Mesendoderm (in vitro differentiated cells): Measurements from ENCODE around the gene APOM.

ENCODE experiments used
- DNase-seq: peaks from one replicate; pipeline ENCODE4 v3.0.0; 2013
- H2AK5ac ChIP-seq: 2 replicates; pipeline ENCODE4 v1.6.1; 2013; ENCODE audit warnings: low read length, inconsistent platforms
- H2BK120ac ChIP-seq: 2 replicates; pipeline ENCODE4 v1.6.1; 2013; ENCODE audit warnings: low read depth, mild to moderate bottlenecking, low read length, moderate library complexity, mixed read lengths
- H2BK15ac ChIP-seq: replicated peaks from 2 replicates; pipeline ENCODE4 v1.6.1; 2013; ENCODE audit warnings: low read depth, mild to moderate bottlenecking, moderate library complexity
- H2BK5ac ChIP-seq: 2 replicates; pipeline ENCODE4 v1.6.1; 2013; ENCODE audit warnings: low read length, inconsistent platforms
- H3K18ac ChIP-seq: 2 replicates; pipeline ENCODE4 v1.6.1; 2013; ENCODE audit warnings: mild to moderate bottlenecking, low read length, mixed read lengths
- H3K23ac ChIP-seq: one replicate; pipeline ENCODE4 v1.6.1; 2013; ENCODE audit warnings: low read length
- H3K27ac ChIP-seq: 2 replicates; pipeline ENCODE4 v1.5.1; 2013; ENCODE audit warnings: low read depth, mild to moderate bottlenecking, inconsistent platforms, low read length, moderate library complexity
- H3K27me3 ChIP-seq: 2 replicates; pipeline ENCODE4 v1.6.1; 2013; ENCODE audit warnings: low read length, control low read depth, mild to moderate bottlenecking, inconsistent platforms; ENCODE audit not compliant: insufficient read depth, poor library complexity
- H3K36me3 ChIP-seq: 2 replicates; pipeline ENCODE4 v1.6.1; 2013; ENCODE audit warnings: low read length, inconsistent platforms; ENCODE audit not compliant: control insufficient read depth, insufficient read depth
- H3K4ac ChIP-seq: one replicate; pipeline ENCODE4 v1.6.1; 2013; ENCODE audit warnings: low read depth, mild to moderate bottlenecking, low read length, moderate library complexity
- H3K4me1 ChIP-seq: 2 replicates; pipeline ENCODE4 v1.6.1; 2013; ENCODE audit warnings: low read depth, low read length, inconsistent platforms; ENCODE audit not compliant: control insufficient read depth
- H3K4me2 ChIP-seq: 2 replicates; pipeline ENCODE4 v1.6.1; 2013; ENCODE audit warnings: low read length
- H3K4me3 ChIP-seq: 2 replicates; pipeline ENCODE4 v1.5.1; 2013; ENCODE audit warnings: mild to moderate bottlenecking, low read length
- H3K56ac ChIP-seq: one replicate; pipeline ENCODE4 v1.6.1; 2013; ENCODE audit warnings: low read length
- H3K79me1 ChIP-seq: 2 replicates; pipeline ENCODE4 v1.6.1; 2013; ENCODE audit warnings: low read length, inconsistent platforms
- H3K79me2 ChIP-seq: 2 replicates; pipeline ENCODE4 v1.6.1; 2013; ENCODE audit warnings: mild to moderate bottlenecking, low read length; ENCODE audit not compliant: control insufficient read depth, insufficient read depth
- H3K9ac ChIP-seq: 2 replicates; pipeline ENCODE4 v1.6.1; 2013; ENCODE audit warnings: low read length, inconsistent platforms
- H4K5ac ChIP-seq: one replicate; pipeline ENCODE4 v1.6.1; 2013; ENCODE audit warnings: low read length
- H4K8ac ChIP-seq: one replicate; pipeline ENCODE4 v1.6.1; 2013; ENCODE audit warnings: low read depth, mild to moderate bottlenecking, control low read depth, low read length, moderate library complexity
- WGBS: extraction: QIAGEN DNeasy Blood & Tissue Kit; methylation state at CpG from one replicate; pipeline ENCODE4 v1.1.7; 2013; ENCODE audit warnings: low lambda C conversion rate, missing lambda C conversion rate; ENCODE audit not compliant: insufficient coverage; ENCODE audit errors: extremely low coverage; 5-methylcytosine and 5-hydroxymethylcytosine counted together

The APOM gene

DNA sequence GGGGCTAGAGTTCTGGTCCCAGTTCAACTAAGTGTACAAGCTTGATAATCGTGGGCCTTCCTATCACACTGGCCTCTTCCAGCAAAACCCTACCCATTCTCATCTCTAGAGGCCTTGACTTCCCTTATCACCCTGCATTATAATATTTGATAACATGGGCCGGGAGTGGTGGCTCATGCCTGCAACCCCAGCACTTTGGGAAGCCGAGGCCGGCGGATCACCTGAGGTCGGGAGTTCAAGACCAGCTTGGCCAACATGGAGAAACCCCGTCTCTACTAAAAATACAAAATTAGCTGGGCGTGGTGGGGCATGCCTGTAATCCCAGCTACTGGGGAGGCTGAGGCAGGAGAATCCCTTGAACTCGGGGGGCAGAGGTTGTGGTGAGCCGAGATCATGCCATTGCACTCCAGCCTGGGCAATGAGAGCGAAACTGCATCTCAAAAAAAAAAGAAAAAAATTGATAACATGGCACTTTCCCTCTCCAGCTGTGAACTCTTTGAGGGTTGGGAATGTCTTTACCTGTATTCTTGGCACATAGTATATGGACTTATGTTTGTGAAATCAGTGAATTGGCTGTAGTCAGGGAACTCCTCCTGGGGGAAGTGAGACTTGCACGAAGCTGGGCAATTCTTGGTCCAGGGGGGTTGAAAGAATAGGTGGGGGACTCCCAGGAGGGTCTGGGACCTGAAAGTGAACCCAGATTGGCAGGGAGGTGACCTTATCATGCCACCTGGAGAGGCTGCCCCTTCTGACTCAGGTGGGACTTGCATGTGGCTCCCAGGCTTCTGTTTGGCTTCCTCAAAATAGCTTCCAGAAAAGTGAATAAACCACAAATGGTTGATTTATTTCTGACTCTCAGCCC is 5.8 kb downstream of the APOM start:
- Histone ChIP-seq H3K4me3 (no peak overlapping the region), H4K5ac (no peak overlapping the region), H3K4me1 (peaks cover 8% of the 10 kb centered on the region), H3K36me3 (no peaks in the 10 kb centered on the region), H3K4ac (no peak overlapping the region), H2BK5ac (no peak overlapping the region), H2BK15ac (no peak overlapping the region), H3K4me2 (no peak overlapping the region), H2AK5ac (no peak overlapping the region), H3K27ac (peak overlapping the region; percentile 53), H3K27me3 (no peaks in the 10 kb centered on the region), H3K56ac (peak overlapping the region; percentile 84), H3K18ac (no peak overlapping the region), H3K79me1 (peaks cover 29% of the 10 kb centered on the region), H3K23ac (no peak overlapping the region), H3K9ac (peak overlapping the region; percentile 77), H3K79me2 (peaks cover 35% of the 10 kb centered on the region), H2BK120ac (no peak overlapping the region), H4K8ac (no peak overlapping the region)
- no peak for DNase-seq
- no CpG with 5 or more reads among the region's 12 CpGs for WGBS

GRCh38 chr6:31662124-31662723 is 6.5 kb downstream of the APOM start:
- no peak overlapping the region for H3K9ac ChIP-seq
- no peak overlapping the region for H3K4ac ChIP-seq
- H3K56ac ChIP-seq, result no peak overlapping the region
- H3K27ac ChIP-seq, result no peak overlapping the region
- no peak overlapping the region for H3K4me3 ChIP-seq
- H3K4me2 ChIP-seq, result no peak overlapping the region
- H2AK5ac ChIP-seq, result no peak overlapping the region
- no peak overlapping the region for H2BK5ac ChIP-seq
- no peak overlapping the region for H4K5ac ChIP-seq
- no peaks in the 10 kb centered on the region for H3K27me3 ChIP-seq
- H4K8ac ChIP-seq, result no peak overlapping the region
- no peak overlapping the region for H3K23ac ChIP-seq
- DNase-seq, result no peak
- H2BK15ac ChIP-seq, result no peak overlapping the region
- peaks cover 32% of the 10 kb centered on the region for H3K79me1 ChIP-seq
- H3K18ac ChIP-seq, result no peak overlapping the region
- H3K36me3 ChIP-seq, result no peaks in the 10 kb centered on the region
- peaks cover 11% of the 10 kb centered on the region for H3K4me1 ChIP-seq
- WGBS, result no CpG with 5 or more reads among the region's 12 CpGs
- H3K79me2 ChIP-seq, result peaks cover 40% of the 10 kb centered on the region
- H2BK120ac ChIP-seq, result no peak overlapping the region

DNA sequence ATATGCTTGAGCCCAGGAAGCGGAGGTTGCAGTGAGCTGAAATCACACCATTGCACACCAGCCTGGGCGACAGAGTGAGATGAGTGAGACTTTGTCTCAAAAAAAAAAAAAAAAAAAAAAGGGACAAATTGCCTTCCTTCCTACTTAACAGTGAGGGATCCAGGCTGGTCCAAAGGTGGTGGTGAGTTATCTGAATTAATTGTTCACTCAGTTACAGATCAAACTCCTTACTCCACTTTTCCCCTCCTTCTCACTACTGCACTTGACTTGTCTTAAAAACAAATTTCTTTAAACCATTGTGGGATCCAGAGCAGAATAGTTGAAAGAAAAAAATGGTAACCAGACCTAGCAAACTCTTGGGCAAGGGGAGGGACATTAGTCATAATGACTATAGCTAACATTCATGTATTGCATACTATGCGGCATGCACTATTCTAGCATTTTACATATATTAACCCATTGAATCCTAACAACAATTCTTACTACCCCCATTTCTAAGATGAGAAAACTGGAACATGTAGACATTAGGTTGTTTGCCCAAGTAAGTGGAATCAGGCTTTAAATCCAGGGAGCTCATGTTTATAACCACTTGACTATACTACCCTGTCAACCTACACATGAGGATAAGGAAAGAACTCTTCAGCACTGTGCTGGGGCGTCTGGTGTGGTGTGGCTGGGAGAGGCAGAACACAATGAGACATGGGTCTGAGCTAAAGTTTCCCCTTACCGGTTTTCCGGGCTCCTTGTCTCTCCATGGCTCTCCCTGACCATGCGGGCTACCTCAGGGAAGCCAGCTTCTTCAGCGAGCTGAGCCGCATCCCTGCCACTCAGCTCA is 7.6 kb downstream of the APOM start:
- no CpG with 5 or more reads among the region's 9 CpGs for WGBS

DNA sequence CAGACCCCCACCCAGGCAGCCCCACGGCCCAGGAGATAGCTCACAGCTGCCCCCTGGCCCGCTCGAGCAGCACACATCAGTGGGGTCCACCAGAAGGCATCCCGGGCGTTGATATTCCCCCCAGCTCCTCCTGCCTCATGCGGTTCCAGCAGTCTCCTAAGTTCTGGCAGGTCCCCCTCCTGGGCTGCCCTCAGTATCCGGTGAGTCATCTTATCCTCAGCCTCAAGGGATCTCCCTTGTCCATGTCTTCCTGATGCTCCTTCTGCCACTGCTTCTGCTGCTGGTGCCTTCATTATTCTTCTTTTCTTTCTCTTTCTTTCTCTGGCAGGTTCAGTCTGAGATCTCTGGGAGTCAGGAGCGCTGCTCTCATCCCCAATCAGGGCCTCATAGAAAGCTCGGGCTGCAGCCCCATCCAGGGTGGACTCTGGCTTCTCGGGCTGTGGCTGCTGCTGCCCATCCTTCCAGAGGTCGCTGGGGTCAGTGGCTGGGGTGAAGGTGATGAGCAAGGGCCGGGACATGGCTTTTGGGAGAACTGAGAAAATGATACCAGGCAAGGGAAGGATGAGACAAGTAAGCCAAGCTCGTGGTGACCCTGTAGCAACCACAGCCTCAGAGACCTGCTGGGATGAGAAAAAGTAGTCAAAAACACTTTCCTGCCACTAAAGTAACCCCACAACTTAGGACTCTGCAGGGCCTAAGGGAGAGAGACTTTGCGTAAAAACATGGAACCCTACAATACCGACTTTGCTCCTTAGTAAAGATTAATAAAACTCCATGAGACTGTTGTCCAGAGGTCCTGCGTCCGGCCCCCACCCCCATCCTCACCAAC is 8.5 kb downstream of the APOM start:
- no peak overlapping the region for H2BK120ac ChIP-seq
- H3K27ac ChIP-seq, result peak overlapping the region; percentile 95
- H3K4me1 ChIP-seq, result peaks cover 11% of the 10 kb centered on the region
- H3K23ac ChIP-seq, result no peak overlapping the region
- peak overlapping the region; percentile 61 for H3K4ac ChIP-seq
- no peak overlapping the region for H2BK15ac ChIP-seq
- H3K79me2 ChIP-seq, result peaks cover 49% of the 10 kb centered on the region
- peak overlapping the region; percentile 63 for H3K4me2 ChIP-seq
- DNase-seq, result peak; percentile 73
- H3K79me1 ChIP-seq, result peaks cover 35% of the 10 kb centered on the region
- peak overlapping the region; percentile 41 for H2BK5ac ChIP-seq
- WGBS, result no CpG with 5 or more reads among the region's 17 CpGs
- peak overlapping the region; percentile 90 for H3K4me3 ChIP-seq
- peaks cover 9% of the 10 kb centered on the region for H3K36me3 ChIP-seq
- peak overlapping the region; percentile 20 for H3K18ac ChIP-seq
- peak overlapping the region; percentile 99 for H3K9ac ChIP-seq
- peak overlapping the region; percentile 98 for H3K56ac ChIP-seq
- no peak overlapping the region for H4K8ac ChIP-seq
- peak overlapping the region; percentile 33 for H4K5ac ChIP-seq
- H2AK5ac ChIP-seq, result peak overlapping the region; percentile 76
- H3K27me3 ChIP-seq, result no peaks in the 10 kb centered on the region

More for the DNA sequence above, 7.6 kb downstream of the APOM start:
- Histone ChIP-seq H2BK5ac (no peak overlapping the region), H3K79me2 (peaks cover 47% of the 10 kb centered on the region), H3K27me3 (no peaks in the 10 kb centered on the region), H3K4me2 (peak overlapping the region; percentile 63), H3K4me3 (no peak overlapping the region), H3K18ac (no peak overlapping the region), H3K79me1 (peaks cover 36% of the 10 kb centered on the region), H3K27ac (peak overlapping the region; percentile 95), H3K4ac (peak overlapping the region; percentile 61), H3K9ac (peak overlapping the region; percentile 99), H4K8ac (no peak overlapping the region), H2BK120ac (no peak overlapping the region), H3K23ac (no peak overlapping the region), H3K56ac (peak overlapping the region; percentile 98), H2BK15ac (no peak overlapping the region), H3K4me1 (peaks cover 11% of the 10 kb centered on the region), H4K5ac (no peak overlapping the region), H3K36me3 (peaks cover 3% of the 10 kb centered on the region), H2AK5ac (no peak overlapping the region)
- DNase-seq, result no peak
